GM19193 (cell line): ENCODE data around the gene TRAF6.

Source experiments
- POLR2A ChIP-seq: IDR thresholded peaks from 4 replicates; pipeline ENCODE4 v1.6.1; 2011; ENCODE audit not compliant: insufficient read depth, insufficient read length; ENCODE audit errors: extremely low read depth

Gene TRAF6

GRCh38 chr11:36452961-36453360, 57.1 kb downstream of the TRAF6 start:
- TF ChIP-seq POLR2A = no peak

GRCh38 chr11:36452236-36452940, 57.7 kb downstream of the TRAF6 start:
- no peak for TF ChIP-seq POLR2A

- TF ChIP-seq POLR2A = no peak
These were observed 58.4 kb downstream of the TRAF6 start for GRCh38 chr11:36451681-36452080.

DNA sequence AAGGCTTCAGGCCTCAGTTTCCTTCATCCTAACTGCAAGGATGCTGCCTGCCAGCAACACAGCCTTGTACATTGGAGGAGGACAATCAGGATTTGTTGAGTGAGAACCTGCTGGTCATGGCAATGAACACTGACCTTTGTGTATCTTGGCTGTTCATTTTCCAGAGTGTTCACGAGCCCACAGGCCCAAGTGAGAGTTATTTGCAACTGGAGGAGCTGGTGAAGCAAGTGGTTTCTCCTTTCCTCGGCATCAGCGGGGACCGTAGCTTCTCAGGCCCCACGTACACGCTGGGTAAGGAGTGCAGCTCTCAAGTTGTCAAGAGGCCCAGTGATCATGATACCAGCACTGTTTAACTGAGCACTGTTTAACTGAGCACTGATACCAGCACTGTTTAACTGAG, 59.0 kb downstream of the TRAF6 start:
- no peak for TF ChIP-seq POLR2A

DNA sequence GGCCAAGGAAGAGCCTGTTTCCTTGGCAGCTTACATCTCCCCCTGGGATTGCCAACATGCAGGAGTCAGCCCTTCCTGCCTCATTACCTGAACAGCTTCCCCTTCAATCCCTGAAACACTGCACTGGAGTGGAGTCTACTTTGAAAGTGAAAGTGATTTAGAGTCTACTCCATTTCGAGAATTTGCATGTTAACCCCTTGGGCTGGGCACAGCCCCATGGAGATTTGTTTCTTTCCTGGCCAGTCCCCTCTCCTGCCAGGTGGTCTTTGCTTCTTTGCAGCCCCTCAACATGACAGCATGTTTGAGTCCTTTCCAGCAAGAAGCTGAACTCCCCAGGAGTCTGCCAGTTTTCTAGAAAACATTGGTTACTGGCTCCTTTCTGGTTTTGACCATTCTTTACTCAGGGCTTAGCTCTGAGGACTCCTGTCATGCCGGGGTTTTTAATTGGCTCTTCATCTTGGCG, 59.9 kb downstream of the TRAF6 start:
- no peak for TF ChIP-seq POLR2A

GRCh38 chr11:36449561-36450096, 60.4 kb downstream of the TRAF6 start:
- TF ChIP-seq POLR2A = no peak

DNA sequence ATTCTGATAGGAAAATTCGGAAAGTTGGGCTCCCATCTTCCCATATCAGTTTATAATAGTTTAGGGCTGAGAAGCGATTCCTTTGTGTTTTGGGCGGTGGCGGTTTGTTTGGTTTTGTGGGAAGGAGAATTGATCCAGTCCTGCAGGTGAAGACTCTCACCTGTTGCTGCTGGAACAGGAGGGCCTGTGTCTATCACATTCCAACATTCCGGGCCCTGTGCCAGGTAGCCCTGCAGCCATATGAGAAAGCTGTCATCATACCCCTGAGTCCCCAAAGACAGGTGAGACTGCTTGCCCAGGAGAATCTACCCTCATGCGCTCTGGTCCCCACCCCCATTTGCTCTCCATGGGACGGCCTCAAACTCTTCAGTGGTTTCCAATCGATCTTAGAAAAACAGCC, 62.1 kb downstream of the TRAF6 start:
- TF ChIP-seq POLR2A = no peak

- TF ChIP-seq POLR2A = no peak
These were observed 62.6 kb downstream of the TRAF6 start for GRCh38 chr11:36447514-36447913.

DNA sequence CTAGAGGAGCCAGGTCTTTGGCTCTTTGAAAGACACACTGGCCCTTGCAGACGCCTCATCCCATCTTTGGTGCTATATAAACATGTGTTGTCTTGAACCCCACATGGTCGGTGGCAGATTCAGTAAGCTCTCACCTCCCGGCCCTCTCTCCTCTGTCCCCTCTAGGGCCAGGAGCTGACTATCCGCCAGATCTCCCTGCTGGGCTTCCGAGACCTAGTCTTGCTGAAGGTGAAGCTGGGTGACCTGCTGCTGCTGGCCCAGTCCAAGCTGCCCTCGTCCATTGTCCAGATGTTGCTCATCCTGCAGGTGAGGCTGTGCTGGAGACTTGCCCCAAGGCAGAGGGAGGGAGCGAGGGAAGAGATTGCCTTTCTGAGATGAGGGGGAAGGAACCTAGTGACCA, 63.9 kb downstream of the TRAF6 start:
- TF ChIP-seq POLR2A = no peak

DNA sequence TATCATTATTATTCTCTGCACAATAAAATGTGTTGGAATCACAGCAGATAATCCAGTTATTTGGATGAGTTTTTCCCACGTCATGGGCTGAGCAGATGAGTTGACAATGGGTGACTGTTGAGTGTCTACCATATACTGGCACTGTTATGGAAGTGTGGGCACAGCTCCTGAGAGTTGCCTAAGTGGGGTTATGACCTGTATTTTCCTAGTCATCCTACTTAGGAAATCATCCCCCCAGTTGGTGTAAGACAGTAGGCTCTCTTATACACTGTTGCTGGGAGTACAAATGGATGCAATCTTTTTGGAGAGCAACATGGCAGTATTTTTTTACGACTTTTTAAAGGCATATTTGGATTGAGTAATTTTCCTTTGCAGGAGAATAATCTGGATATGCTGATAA, 66.4 kb downstream of the TRAF6 start:
- TF ChIP-seq POLR2A = no peak

DNA sequence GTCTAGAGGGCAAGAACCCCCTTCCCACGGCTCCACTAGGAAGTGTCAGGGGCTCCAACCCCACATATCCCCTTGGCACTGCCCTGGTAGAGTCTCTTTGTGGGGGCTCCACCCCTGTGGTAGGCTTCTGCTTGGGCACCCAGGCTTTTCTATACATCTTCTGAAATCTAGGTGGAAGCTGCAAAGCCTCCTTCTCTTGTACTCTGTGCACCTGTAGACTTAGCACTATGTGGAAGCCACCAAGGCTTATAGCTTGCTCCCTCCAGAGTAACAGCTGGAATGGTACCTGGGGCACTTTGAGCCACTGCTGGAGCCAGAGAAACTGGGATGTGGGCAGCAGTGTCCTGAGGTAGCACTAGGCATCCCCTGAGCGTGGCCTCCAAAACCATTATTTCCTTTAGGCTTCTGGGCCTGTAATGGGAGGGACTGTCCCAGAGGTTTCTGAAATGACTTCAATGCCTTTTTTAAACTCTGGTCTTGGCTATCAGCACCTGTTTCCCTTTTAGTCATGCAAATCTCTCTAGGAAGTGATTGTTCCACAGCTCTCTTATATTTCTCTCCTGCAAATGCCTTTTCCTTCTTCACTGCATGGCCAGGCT, 68.4 kb downstream of the TRAF6 start:
- TF ChIP-seq POLR2A = no peak

DNA sequence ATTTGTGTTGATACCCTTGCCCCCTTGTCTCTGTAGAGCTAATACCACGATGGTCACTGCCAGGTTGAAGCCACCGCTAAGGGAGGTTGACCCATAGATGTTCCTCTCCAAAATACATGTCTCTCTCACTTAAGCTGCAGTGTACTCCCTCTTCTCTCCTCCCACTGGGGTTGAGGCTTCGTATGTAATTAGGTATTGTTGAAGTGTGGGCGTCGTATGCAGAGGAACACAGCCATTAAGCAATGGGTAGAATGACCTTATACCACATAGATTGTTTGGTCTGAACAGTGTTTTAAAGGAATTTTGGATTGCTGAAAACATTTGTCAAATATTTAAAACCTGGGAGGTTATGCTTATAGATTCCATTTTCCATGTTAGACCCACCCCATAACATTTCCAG, 71.9 kb downstream of the TRAF6 start:
- TF ChIP-seq POLR2A = no peak

GRCh38 chr11:36437413-36437812, 72.7 kb downstream of the TRAF6 start:
- TF ChIP-seq POLR2A = no peak
